Stimulated activated naive CD8-positive, alpha-beta T cell treated with anti-CD3 and anti-CD28 coated beads, Interleukin-15, Interleukin-2, amounts not matched to agents 100 ng/mL and 50 ng/mL, for 24 hours (primary cell): ENCODE results near the gene PPP1R9A.

Experiments used
- H3K27ac Mint-ChIP-seq: one replicate; pipeline ENCODE4 v1.8.0; 2021; ENCODE audit warnings: mild to moderate bottlenecking, mixed read lengths
- H3K27me3 Mint-ChIP-seq: one replicate; pipeline ENCODE4 v1.8.0; 2021; ENCODE audit warnings: mixed read lengths
- H3K36me3 Mint-ChIP-seq: one replicate; pipeline ENCODE4 v1.8.0; 2021; ENCODE audit warnings: low read depth, mixed read lengths
- H3K4me1 Mint-ChIP-seq: one replicate; pipeline ENCODE4 v1.8.0; 2021; ENCODE audit warnings: low read depth, mixed read lengths
- H3K4me3 Mint-ChIP-seq: one replicate; pipeline ENCODE4 v1.8.0; 2021; ENCODE audit warnings: mild to moderate bottlenecking, mixed read lengths
- H3K9me3 Mint-ChIP-seq: one replicate; pipeline ENCODE4 v1.8.0; 2021; ENCODE audit warnings: mixed read lengths

The PPP1R9A gene

DNA sequence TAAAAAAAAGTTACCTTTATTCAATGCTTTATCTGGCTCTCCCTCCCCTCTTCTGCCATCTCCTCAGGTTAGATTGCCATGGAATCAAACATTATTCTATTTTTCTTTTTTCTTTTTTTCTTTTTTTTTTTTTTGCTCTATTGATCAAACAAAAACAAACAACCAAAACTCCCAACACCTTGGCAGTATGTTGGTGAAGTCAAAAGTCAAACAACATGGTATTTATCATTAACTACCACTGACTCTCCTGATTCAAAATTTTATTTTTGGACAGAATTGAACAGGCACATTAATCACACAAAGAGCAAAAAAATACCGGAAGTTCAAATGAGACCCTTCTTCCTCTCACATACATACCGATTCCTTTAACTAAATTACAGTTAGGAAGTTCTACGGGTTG, 410.6 kb downstream of the PPP1R9A start:
- Mint-ChIP-seq H3K27ac (no peak overlapping the region), H3K4me3 (no peak overlapping the region), H3K36me3 (no peaks in the 10 kb centered on the region), H3K4me1 (no peaks in the 10 kb centered on the region), H3K9me3 (no peaks in the 10 kb centered on the region), H3K27me3 (peaks cover 4% of the 10 kb centered on the region)

DNA sequence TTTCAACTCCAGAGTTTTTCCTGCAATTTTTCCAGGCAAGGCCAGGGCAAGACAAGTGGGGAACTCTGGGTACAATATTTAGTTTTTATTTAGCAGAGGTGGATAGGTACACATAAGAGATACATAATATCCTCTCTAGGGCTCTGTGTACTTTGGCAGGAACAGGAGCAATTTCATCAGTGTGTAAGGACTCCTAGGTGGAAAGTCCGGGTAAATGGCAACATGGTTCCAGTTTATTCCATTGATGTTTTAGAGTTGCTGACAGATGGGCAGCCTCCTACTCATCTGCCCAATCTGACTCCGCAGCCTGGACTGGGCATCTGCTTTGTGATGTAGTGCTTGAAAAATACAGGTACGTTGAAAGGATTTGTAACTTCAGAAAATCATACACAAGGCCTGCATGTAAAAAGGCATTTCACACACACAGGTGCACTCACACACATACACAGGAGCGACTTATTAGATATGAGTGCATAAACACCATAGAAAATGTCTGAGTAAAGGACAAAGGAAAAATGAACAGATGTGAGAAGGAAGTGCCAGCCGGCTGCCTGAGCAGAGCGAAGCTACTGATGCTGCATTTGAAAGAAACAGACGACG, 411.2 kb downstream of the PPP1R9A start:
- Mint-ChIP-seq H3K27me3 (peaks cover 3% of the 10 kb centered on the region), H3K36me3 (no peaks in the 10 kb centered on the region), H3K27ac (no peak overlapping the region), H3K4me1 (no peaks in the 10 kb centered on the region), H3K4me3 (no peak overlapping the region), H3K9me3 (no peaks in the 10 kb centered on the region)

DNA sequence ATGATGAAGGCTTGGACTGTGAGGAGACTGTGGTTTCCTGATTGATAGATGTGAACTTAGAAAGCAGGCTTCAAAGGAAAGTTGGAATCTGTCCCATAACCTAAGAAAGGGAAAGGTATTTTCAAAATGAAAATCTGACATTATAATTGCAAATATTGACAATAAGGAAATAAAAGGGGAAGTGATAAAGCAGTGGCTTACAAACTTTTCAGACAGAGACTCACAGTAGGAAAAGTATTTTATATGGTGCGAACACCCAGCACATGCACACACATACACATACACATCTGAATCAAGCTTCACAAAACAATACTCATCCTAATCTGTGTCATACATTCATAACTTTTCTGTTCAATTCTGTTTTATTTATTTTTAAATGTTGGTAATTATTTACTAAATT, 412.2 kb downstream of the PPP1R9A start:
- H3K4me3 Mint-ChIP-seq, result no peak overlapping the region
- no peaks in the 10 kb centered on the region for H3K36me3 Mint-ChIP-seq

DNA sequence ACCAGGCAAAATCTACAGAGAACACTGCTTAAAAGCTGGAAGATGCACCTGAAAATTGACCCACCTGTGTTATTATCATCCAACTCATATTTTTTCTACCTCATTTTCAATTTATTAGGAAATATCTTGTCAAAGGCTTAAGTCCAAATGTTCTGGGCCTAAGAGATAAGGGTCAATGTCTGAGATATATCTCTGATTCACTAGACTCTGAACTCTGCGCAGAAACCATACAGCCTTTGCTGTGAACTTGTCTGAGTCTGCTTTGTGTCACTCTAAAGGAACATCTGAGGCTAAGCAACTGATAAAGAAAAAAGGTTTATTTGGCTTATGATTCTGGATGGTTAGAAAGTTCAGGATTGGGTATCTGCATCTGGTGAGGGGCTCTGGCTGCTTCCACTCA, 413.3 kb downstream of the PPP1R9A start:
- Mint-ChIP-seq H3K27me3 (peaks cover 10% of the 10 kb centered on the region), H3K27ac (no peak overlapping the region), H3K9me3 (no peaks in the 10 kb centered on the region), H3K36me3 (no peaks in the 10 kb centered on the region), H3K4me3 (no peak overlapping the region), H3K4me1 (no peaks in the 10 kb centered on the region)

More for the DNA sequence above, 412.2 kb downstream of the PPP1R9A start:
- H3K27ac Mint-ChIP-seq, result no peak overlapping the region
- no peaks in the 10 kb centered on the region for H3K27me3 Mint-ChIP-seq
- H3K9me3 Mint-ChIP-seq, result no peaks in the 10 kb centered on the region
- no peaks in the 10 kb centered on the region for H3K4me1 Mint-ChIP-seq

DNA sequence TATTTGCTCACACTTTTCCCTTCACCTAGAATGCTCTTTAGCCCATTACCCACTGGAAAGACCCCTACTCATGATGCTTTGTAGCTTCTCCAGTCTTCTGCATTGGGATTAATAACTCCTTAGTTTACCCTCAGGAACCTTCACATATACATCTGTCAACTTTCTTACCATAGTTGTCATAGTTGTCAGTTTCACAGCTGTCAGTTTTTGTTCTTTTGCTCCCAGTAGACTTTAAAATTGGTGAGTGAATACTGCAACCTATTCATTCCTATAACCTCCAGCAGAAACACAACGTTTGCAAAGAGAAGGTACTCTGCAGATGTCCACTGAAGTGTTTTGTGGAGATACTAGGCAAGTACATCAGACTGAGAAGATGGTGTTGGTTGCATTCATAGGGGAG, 414.3 kb downstream of the PPP1R9A start:
- no peak overlapping the region for H3K27ac Mint-ChIP-seq
- no peak overlapping the region for H3K4me3 Mint-ChIP-seq
- H3K27me3 Mint-ChIP-seq, result peaks cover 17% of the 10 kb centered on the region
- H3K4me1 Mint-ChIP-seq, result no peaks in the 10 kb centered on the region
- no peaks in the 10 kb centered on the region for H3K9me3 Mint-ChIP-seq
- H3K36me3 Mint-ChIP-seq, result no peaks in the 10 kb centered on the region

DNA sequence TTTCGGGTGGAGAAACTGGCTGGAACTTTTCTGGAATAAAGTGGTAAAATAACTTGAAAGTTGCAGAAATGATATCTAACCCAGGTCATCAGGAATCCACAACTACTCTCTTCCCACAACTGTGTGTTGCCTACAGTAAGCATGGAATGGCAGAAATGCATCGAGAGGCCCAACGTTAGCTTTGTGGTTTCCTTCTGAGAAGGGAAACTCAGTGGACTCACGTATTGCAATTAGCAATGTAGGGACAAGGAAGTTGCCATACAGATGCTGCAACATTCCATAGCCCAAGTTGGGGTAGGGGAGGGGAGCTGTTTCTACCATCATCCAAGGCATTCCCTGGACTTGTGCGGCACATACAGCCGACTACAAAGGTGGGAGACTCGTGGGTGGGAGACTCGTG, 415.0 kb downstream of the PPP1R9A start:
- no peak overlapping the region for H3K4me3 Mint-ChIP-seq
- H3K27ac Mint-ChIP-seq, result no peak overlapping the region
- H3K9me3 Mint-ChIP-seq, result no peaks in the 10 kb centered on the region
- H3K27me3 Mint-ChIP-seq, result peaks cover 17% of the 10 kb centered on the region
- no peaks in the 10 kb centered on the region for H3K4me1 Mint-ChIP-seq
- no peaks in the 10 kb centered on the region for H3K36me3 Mint-ChIP-seq

DNA sequence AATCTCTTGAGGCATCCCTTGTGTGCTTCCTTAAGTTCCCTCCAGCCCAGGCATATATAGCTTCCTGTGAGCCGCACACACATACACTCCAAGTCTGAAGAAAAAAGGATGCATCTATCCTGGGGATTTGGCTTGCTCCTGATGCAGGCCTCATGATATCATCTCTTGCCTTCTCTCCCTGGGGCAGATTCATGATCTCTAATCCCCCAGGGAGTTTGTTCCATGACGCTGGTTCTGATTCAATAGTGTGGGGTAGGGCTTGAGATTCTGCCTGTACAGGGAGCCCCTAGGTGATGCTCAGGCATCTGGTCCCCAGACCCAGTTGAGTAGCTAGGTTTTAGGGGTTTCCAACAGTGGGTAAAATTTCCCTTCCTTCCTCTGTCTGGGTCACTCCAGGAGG, 415.5 kb downstream of the PPP1R9A start:
- no peaks in the 10 kb centered on the region for H3K9me3 Mint-ChIP-seq
- no peaks in the 10 kb centered on the region for H3K4me1 Mint-ChIP-seq
- H3K36me3 Mint-ChIP-seq, result no peaks in the 10 kb centered on the region
- no peak overlapping the region for H3K27ac Mint-ChIP-seq
- H3K4me3 Mint-ChIP-seq, result no peak overlapping the region
- peaks cover 17% of the 10 kb centered on the region for H3K27me3 Mint-ChIP-seq

DNA sequence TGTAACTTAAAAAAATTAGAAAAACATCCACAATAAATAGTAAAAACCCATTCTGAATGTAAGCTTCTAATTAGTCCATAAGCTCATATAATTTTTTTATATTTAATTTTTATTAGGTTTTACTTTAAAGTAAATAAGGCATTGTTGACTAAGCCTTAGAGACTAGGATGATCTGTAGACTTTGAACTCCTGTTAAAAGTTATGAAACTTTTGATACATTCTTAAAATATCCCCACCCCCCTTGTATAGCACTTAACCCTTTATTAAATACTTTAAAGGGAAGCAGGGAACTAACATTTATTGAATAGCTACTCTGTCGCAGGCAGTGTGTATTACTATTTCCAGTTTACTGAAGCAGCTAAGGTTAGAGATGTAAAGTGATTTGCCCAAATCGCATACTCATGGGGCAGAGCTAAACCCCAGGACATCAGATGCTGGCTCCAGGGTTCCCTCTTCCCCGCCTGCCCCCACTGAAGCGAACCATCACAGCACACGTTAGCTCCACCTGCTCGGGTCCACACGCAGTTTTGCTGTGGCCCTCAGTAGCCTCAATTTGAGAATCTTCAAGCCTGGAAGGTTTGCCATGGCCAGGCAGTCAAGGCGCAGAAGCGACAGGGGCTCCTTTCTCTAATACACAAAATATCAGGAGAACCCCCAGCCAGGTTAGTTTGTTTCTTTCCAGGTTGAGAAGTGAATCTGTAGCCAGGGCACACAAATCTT, 416.2 kb downstream of the PPP1R9A start:
- no peak overlapping the region for H3K4me3 Mint-ChIP-seq
- H3K36me3 Mint-ChIP-seq, result no peaks in the 10 kb centered on the region
- no peak overlapping the region for H3K27ac Mint-ChIP-seq
- peaks cover 17% of the 10 kb centered on the region for H3K27me3 Mint-ChIP-seq
- H3K9me3 Mint-ChIP-seq, result no peaks in the 10 kb centered on the region
- H3K4me1 Mint-ChIP-seq, result no peaks in the 10 kb centered on the region

DNA sequence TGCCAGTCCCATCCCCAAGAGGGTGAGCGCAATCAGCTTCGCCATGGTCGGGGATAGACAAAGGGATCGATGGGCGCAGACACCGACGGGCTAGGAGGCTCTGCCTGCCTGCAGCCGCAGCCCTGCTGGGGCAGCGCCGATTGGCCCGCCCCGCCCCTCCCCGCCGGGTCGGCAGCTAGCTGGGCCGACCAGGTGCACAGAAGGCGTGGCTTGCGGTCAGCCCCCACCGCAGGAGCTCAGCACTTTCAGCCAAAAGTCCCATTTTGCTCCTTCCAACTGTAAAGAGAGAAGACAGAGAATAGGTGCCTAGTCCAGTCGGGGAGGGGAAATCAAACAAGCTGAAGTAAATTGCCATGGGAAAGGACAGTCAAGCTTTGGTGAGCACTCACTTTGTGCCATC, 417.0 kb downstream of the PPP1R9A start, which contains the start of gene PON1:
TSS of gene PON1 (minus strand) at position 102 of the 400 bp plus-strand sequence. CDS start at position 45, 57 bp downstream.
- Mint-ChIP-seq H3K9me3 (no peaks in the 10 kb centered on the region), H3K27me3 (peaks cover 17% of the 10 kb centered on the region), H3K4me3 (no peak within 1 kb of the TSS), H3K36me3 (no peaks in the 10 kb centered on the region), H3K4me1 (no peaks in the 10 kb centered on the region), H3K27ac (no peak within 1 kb of the TSS)

DNA sequence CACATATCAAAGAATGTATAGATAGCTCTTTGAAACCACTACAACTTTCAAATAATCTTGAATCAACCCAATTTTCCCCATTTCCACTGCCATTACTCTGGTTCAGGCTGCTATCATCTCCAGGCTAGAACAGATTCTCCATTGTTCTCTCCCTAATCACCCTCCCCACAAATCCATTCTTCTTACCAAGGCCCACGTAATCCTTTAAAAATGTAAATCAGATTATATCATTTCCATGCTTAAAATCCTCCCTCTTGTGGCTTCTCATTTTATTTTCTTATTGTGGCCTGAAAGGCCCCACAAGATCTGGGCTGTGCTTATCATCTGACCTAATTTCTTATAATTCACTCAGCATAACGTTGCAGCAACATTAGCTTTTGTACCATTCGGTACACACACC, 420.0 kb downstream of the PPP1R9A start:
- H3K4me3 Mint-ChIP-seq, result no peak overlapping the region
- peaks cover 17% of the 10 kb centered on the region for H3K27me3 Mint-ChIP-seq
- H3K4me1 Mint-ChIP-seq, result peaks cover 14% of the 10 kb centered on the region
- no peaks in the 10 kb centered on the region for H3K36me3 Mint-ChIP-seq
- H3K27ac Mint-ChIP-seq, result no peak overlapping the region
- no peaks in the 10 kb centered on the region for H3K9me3 Mint-ChIP-seq

DNA sequence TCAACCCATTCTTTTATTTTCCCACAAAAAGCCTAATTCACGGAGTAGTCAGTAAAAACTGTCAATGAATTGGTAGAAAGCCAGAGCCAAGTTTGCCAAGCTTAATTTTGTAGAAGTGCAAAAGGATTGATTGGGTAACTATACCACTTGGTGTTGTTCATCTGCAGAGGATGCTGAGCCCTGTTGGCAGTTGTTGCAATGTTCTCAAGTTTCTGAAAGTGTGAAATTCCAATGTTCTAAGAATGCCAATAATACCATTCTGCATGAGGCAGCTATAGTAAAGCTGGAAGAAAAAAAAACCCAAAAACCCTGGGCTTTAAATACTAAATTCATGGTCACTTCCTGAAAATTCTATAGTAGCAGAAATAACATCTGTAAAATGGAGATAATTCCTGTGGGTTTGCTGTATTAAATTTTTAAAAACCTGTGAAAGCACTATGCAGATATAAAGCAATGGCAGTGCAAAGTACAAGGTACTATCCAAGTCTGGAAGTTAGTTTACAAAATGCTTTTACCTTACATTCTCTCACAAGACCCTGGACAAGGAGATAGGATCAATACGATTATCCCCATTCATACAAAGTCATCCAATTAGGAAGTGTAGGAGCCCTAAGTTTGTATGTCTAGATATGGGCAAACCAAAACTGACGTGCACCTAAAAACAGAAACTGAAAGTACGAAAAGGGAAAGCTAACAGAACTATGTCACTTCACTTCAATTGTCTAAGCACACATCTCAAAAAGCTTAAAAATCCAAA, 423.0 kb downstream of the PPP1R9A start:
- Mint-ChIP-seq H3K9me3 (no peaks in the 10 kb centered on the region), H3K27ac (peak overlapping the region; percentile 2), H3K4me1 (peaks cover 14% of the 10 kb centered on the region), H3K4me3 (peak overlapping the region; percentile 54), H3K36me3 (no peaks in the 10 kb centered on the region), H3K27me3 (peaks cover 10% of the 10 kb centered on the region)

DNA sequence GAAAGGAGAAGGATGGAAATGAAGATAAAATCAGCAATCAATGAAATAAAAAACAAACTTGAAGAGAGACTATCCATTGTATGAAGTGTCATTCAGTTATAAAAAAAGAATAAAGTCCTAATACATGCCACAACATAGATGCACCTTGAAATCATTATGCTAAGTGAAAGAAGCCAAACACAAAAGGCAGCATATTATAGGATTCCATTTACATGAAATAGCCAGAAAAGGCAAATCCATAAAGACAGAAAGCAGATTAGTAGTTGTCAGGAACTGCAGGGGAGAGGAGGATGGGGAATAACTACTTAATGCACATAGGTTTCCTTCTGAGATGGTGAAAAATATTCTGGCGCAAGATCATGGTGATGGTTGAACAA, 423.6 kb downstream of the PPP1R9A start:
- H3K4me1 Mint-ChIP-seq, result peaks cover 14% of the 10 kb centered on the region
- H3K27me3 Mint-ChIP-seq, result peaks cover 5% of the 10 kb centered on the region
- no peaks in the 10 kb centered on the region for H3K36me3 Mint-ChIP-seq
- H3K4me3 Mint-ChIP-seq, result peak overlapping the region; percentile 54
- H3K9me3 Mint-ChIP-seq, result no peaks in the 10 kb centered on the region
- H3K27ac Mint-ChIP-seq, result peak overlapping the region; percentile 2

DNA sequence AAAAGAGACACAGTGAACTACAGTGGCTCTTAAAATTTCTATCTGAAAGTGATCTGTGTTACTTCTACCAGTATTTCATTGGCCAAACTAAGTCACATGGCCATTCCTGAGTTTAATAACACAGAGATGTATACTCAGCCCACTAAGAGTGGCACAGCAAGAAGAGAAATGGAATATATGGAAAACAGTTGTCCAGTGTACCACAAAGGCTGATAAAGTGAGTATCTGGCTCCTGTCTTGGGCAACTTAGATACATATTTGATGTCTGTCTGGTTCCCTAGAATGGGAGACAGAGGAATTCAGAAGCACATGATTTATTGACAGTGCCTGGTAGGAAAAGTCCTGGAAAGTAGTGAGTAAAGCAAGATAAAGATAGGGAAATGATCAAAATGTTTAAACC, 427.1 kb downstream of the PPP1R9A start:
- Mint-ChIP-seq H3K27me3 (no peaks in the 10 kb centered on the region), H3K4me1 (peaks cover 14% of the 10 kb centered on the region), H3K36me3 (no peaks in the 10 kb centered on the region), H3K4me3 (no peak overlapping the region), H3K27ac (no peak overlapping the region), H3K9me3 (no peaks in the 10 kb centered on the region)

DNA sequence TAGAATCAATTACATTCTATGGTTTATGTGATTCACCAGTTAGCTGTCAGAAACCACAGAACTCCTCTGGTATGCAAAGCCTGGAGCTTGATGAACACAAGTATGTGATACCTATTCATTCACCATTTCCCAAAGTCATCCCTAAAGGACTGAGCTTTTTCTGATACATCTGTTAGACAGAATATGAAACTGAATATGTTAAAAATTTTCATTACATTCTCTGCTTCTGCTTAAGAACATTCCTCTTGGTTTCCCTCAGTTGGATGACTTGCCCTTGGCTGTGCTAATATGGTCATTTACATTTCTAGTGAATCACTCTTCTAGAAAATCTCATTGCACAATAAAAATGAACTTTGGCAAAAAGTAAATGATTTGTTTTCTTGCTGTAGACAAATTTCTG, 427.7 kb downstream of the PPP1R9A start:
- H3K27me3 Mint-ChIP-seq, result no peaks in the 10 kb centered on the region
- no peak overlapping the region for H3K4me3 Mint-ChIP-seq
- no peaks in the 10 kb centered on the region for H3K36me3 Mint-ChIP-seq
- peaks cover 11% of the 10 kb centered on the region for H3K4me1 Mint-ChIP-seq
- H3K9me3 Mint-ChIP-seq, result no peaks in the 10 kb centered on the region
- no peak overlapping the region for H3K27ac Mint-ChIP-seq

DNA sequence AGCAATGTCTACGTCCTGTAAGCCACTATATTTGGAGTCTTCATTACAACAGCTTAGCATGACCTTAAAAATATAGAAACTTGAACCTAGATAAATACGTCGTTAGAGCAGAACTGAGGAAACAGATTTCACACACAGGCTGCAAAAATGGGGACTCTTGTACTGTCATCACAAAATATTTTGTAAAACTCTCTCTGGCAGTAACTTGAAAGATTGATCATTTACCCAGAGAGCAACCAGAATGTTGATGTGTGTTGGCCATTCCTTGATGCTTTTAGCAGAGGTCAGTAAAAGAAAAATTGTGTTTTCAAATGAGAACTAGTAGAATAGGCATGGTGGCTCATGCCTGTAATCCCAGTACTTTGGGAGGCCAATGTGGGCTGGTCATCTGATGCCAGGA, 431.4 kb downstream of the PPP1R9A start:
- Mint-ChIP-seq H3K27ac (no peak overlapping the region), H3K27me3 (no peaks in the 10 kb centered on the region), H3K4me3 (no peak overlapping the region), H3K4me1 (no peaks in the 10 kb centered on the region), H3K9me3 (no peaks in the 10 kb centered on the region), H3K36me3 (no peaks in the 10 kb centered on the region)
